ENCODE results near the gene AKAP5.
A peak's percentile ranks its signal among the peaks of the same experiment; 100 is the strongest.
"Not testable (repeated sequence)": the region's sequence is repeated elsewhere in the genome, so short reads cannot be mapped to it uniquely, and the experiment has no call there.

The AKAP5 gene

GRCh38 chr14:64510825-64511671, 45.7 kb downstream of the AKAP5 start:
- WGBS (ENCODE audit: extremely low coverage, insufficient coverage, low lambda C conversion rate), result no CpG with 5 or more reads among the region's 4 CpGs
- H3K27me3 ChIP-seq (ENCODE audit: insufficient read depth, low read length, poor library complexity), result no peaks in the 10 kb centered on the region
- peaks cover 15% of the 10 kb centered on the region for H3K4me1 ChIP-seq (ENCODE audit: control insufficient read depth, low read depth, low read length)
- H2BK5ac ChIP-seq (ENCODE audit: low read length), result no peak overlapping the region
- DNase-seq, result peak; percentile 77
- no peak overlapping the region for H3K4ac ChIP-seq (ENCODE audit: low read depth, low read length)
- H2BK15ac ChIP-seq (replicated peaks; ENCODE audit: low read depth), result no peak overlapping the region
- peak overlapping the region; percentile 18 for H3K18ac ChIP-seq (ENCODE audit: low read length)
- H3K27ac ChIP-seq (ENCODE audit: low read depth, low read length), result peak overlapping the region; percentile 17
- H3K23ac ChIP-seq (ENCODE audit: low read length), result no peak overlapping the region
- peaks cover 62% of the 10 kb centered on the region for H3K79me2 ChIP-seq (ENCODE audit: control insufficient read depth, insufficient read depth, low read length)
- H3K4me2 ChIP-seq (ENCODE audit: low read length), result no peak overlapping the region
- H3K79me1 ChIP-seq (ENCODE audit: low read length), result peaks cover 3% of the 10 kb centered on the region
- H2AK5ac ChIP-seq (ENCODE audit: low read length), result no peak overlapping the region
- H4K8ac ChIP-seq (ENCODE audit: low read depth, low read length), result no peak overlapping the region
- no peaks in the 10 kb centered on the region for H3K36me3 ChIP-seq (ENCODE audit: control insufficient read depth, insufficient read depth, low read length)
- H3K9ac ChIP-seq (ENCODE audit: low read length), result peak overlapping the region; percentile 46
- peak overlapping the region; percentile 61 for H3K56ac ChIP-seq (ENCODE audit: low read length)
- H4K5ac ChIP-seq (ENCODE audit: low read length), result no peak overlapping the region
- no peak overlapping the region for H3K4me3 ChIP-seq (ENCODE audit: low read length)
- H2BK120ac ChIP-seq (ENCODE audit: low read depth, low read length), result no peak overlapping the region

- WGBS (ENCODE audit: extremely low coverage, insufficient coverage, low lambda C conversion rate), result 100% methylated on average over 1 of the region's 2 CpGs
- peaks cover 6% of the 10 kb centered on the region for H3K79me1 ChIP-seq (ENCODE audit: low read length)
- no peak overlapping the region for H3K56ac ChIP-seq (ENCODE audit: low read length)
- no peak for DNase-seq
- H2BK120ac ChIP-seq (ENCODE audit: low read depth, low read length), result no peak overlapping the region
- H3K4ac ChIP-seq (ENCODE audit: low read depth, low read length), result no peak overlapping the region
- no peak overlapping the region for H4K8ac ChIP-seq (ENCODE audit: low read depth, low read length)
- no peak overlapping the region for H3K18ac ChIP-seq (ENCODE audit: low read length)
- no peak overlapping the region for H2BK15ac ChIP-seq (replicated peaks; ENCODE audit: low read depth)
- no peak overlapping the region for H3K4me2 ChIP-seq (ENCODE audit: low read length)
- H3K9ac ChIP-seq (ENCODE audit: low read length), result no peak overlapping the region
- H3K36me3 ChIP-seq (ENCODE audit: control insufficient read depth, insufficient read depth, low read length), result no peaks in the 10 kb centered on the region
- no peak overlapping the region for H3K4me3 ChIP-seq (ENCODE audit: low read length)
- no peak overlapping the region for H2AK5ac ChIP-seq (ENCODE audit: low read length)
- peaks cover 11% of the 10 kb centered on the region for H3K4me1 ChIP-seq (ENCODE audit: control insufficient read depth, low read depth, low read length)
- H3K27ac ChIP-seq (ENCODE audit: low read depth, low read length), result no peak overlapping the region
- H3K23ac ChIP-seq (ENCODE audit: low read length), result no peak overlapping the region
- H3K27me3 ChIP-seq (ENCODE audit: insufficient read depth, low read length, poor library complexity), result no peaks in the 10 kb centered on the region
- H2BK5ac ChIP-seq (ENCODE audit: low read length), result no peak overlapping the region
- H4K5ac ChIP-seq (ENCODE audit: low read length), result no peak overlapping the region
- H3K79me2 ChIP-seq (ENCODE audit: control insufficient read depth, insufficient read depth, low read length), result peaks cover 56% of the 10 kb centered on the region
Observed at GRCh38 chr14:64513271-64513670, 48.0 kb downstream of the AKAP5 start.

GRCh38 chr14:64515053-64515452, 49.8 kb downstream of the AKAP5 start:
- Histone ChIP-seq H4K5ac (ENCODE audit: low read length) (no peak overlapping the region), H3K9ac (ENCODE audit: low read length) (no peak overlapping the region), H3K23ac (ENCODE audit: low read length) (no peak overlapping the region), H3K27ac (ENCODE audit: low read depth, low read length) (no peak overlapping the region), H3K18ac (ENCODE audit: low read length) (no peak overlapping the region), H4K8ac (ENCODE audit: low read depth, low read length) (no peak overlapping the region), H2AK5ac (ENCODE audit: low read length) (no peak overlapping the region), H3K4ac (ENCODE audit: low read depth, low read length) (no peak overlapping the region), H3K79me2 (ENCODE audit: control insufficient read depth, insufficient read depth, low read length) (peaks cover 52% of the 10 kb centered on the region), H2BK15ac (replicated peaks; ENCODE audit: low read depth) (no peak overlapping the region), H3K56ac (ENCODE audit: low read length) (no peak overlapping the region), H3K27me3 (ENCODE audit: insufficient read depth, low read length, poor library complexity) (no peaks in the 10 kb centered on the region), H2BK5ac (ENCODE audit: low read length) (no peak overlapping the region), H3K4me1 (ENCODE audit: control insufficient read depth, low read depth, low read length) (peaks cover 5% of the 10 kb centered on the region), H3K4me2 (ENCODE audit: low read length) (no peak overlapping the region), H2BK120ac (ENCODE audit: low read depth, low read length) (no peak overlapping the region), H3K79me1 (ENCODE audit: low read length) (peaks cover 6% of the 10 kb centered on the region), H3K4me3 (ENCODE audit: low read length) (no peak overlapping the region), H3K36me3 (ENCODE audit: control insufficient read depth, insufficient read depth, low read length) (no peaks in the 10 kb centered on the region)
- DNase-seq, result no peak
- no CpG with 5 or more reads among the region's 1 CpG for WGBS (ENCODE audit: extremely low coverage, insufficient coverage, low lambda C conversion rate)

GRCh38 chr14:64516969-64517368, 51.7 kb downstream of the AKAP5 start:
- no peak for DNase-seq
- no peak overlapping the region for H3K4ac ChIP-seq (ENCODE audit: low read depth, low read length)
- no peak overlapping the region for H2BK120ac ChIP-seq (ENCODE audit: low read depth, low read length)
- H3K4me1 ChIP-seq (ENCODE audit: control insufficient read depth, low read depth, low read length), result no peaks in the 10 kb centered on the region
- no peaks in the 10 kb centered on the region for H3K27me3 ChIP-seq (ENCODE audit: insufficient read depth, low read length, poor library complexity)
- H3K79me1 ChIP-seq (ENCODE audit: low read length), result peaks cover 6% of the 10 kb centered on the region
- no peak overlapping the region for H3K9ac ChIP-seq (ENCODE audit: low read length)
- peaks cover 41% of the 10 kb centered on the region for H3K79me2 ChIP-seq (ENCODE audit: control insufficient read depth, insufficient read depth, low read length)
- H3K18ac ChIP-seq (ENCODE audit: low read length), result no peak overlapping the region
- no CpG with 5 or more reads among the region's 1 CpG for WGBS (ENCODE audit: extremely low coverage, insufficient coverage, low lambda C conversion rate)
- H2BK5ac ChIP-seq (ENCODE audit: low read length), result no peak overlapping the region
- no peak overlapping the region for H2AK5ac ChIP-seq (ENCODE audit: low read length)
- H4K5ac ChIP-seq (ENCODE audit: low read length), result no peak overlapping the region
- no peak overlapping the region for H4K8ac ChIP-seq (ENCODE audit: low read depth, low read length)
- H2BK15ac ChIP-seq (replicated peaks; ENCODE audit: low read depth), result no peak overlapping the region
- no peak overlapping the region for H3K23ac ChIP-seq (ENCODE audit: low read length)
- H3K56ac ChIP-seq (ENCODE audit: low read length), result no peak overlapping the region
- H3K27ac ChIP-seq (ENCODE audit: low read depth, low read length), result no peak overlapping the region
- H3K36me3 ChIP-seq (ENCODE audit: control insufficient read depth, insufficient read depth, low read length), result no peaks in the 10 kb centered on the region
- no peak overlapping the region for H3K4me2 ChIP-seq (ENCODE audit: low read length)
- no peak overlapping the region for H3K4me3 ChIP-seq (ENCODE audit: low read length)

- not testable (repeated sequence) for H3K36me3 ChIP-seq (ENCODE audit: control insufficient read depth, insufficient read depth, low read length); H3K27me3 ChIP-seq (ENCODE audit: insufficient read depth, low read length, poor library complexity); H3K79me1 ChIP-seq (ENCODE audit: low read length); DNase-seq; H2BK5ac ChIP-seq (ENCODE audit: low read length); H2BK120ac ChIP-seq (ENCODE audit: low read depth, low read length); H3K4me3 ChIP-seq (ENCODE audit: low read length); H2BK15ac ChIP-seq (replicated peaks; ENCODE audit: low read depth); H2AK5ac ChIP-seq (ENCODE audit: low read length); H3K4me1 ChIP-seq (ENCODE audit: control insufficient read depth, low read depth, low read length); H3K18ac ChIP-seq (ENCODE audit: low read length); H3K56ac ChIP-seq (ENCODE audit: low read length); H3K4ac ChIP-seq (ENCODE audit: low read depth, low read length); H4K8ac ChIP-seq (ENCODE audit: low read depth, low read length); H4K5ac ChIP-seq (ENCODE audit: low read length); H3K27ac ChIP-seq (ENCODE audit: low read depth, low read length); H3K4me2 ChIP-seq (ENCODE audit: low read length); H3K23ac ChIP-seq (ENCODE audit: low read length); H3K9ac ChIP-seq (ENCODE audit: low read length)
- H3K79me2 ChIP-seq (ENCODE audit: control insufficient read depth, insufficient read depth, low read length), result peaks cover 37% of the 10 kb centered on the region
- no CpG with 5 or more reads among the region's 6 CpGs for WGBS (ENCODE audit: extremely low coverage, insufficient coverage, low lambda C conversion rate)
Observed at GRCh38 chr14:64517667-64518066, 52.4 kb downstream of the AKAP5 start.

- H2BK15ac ChIP-seq (replicated peaks; ENCODE audit: low read depth), result no peak overlapping the region
- WGBS (ENCODE audit: extremely low coverage, insufficient coverage, low lambda C conversion rate), result no CpG with 5 or more reads among the region's 4 CpGs
- no peak overlapping the region for H2BK5ac ChIP-seq (ENCODE audit: low read length)
- H2BK120ac ChIP-seq (ENCODE audit: low read depth, low read length), result no peak overlapping the region
- H3K4me1 ChIP-seq (ENCODE audit: control insufficient read depth, low read depth, low read length), result no peaks in the 10 kb centered on the region
- H3K4me2 ChIP-seq (ENCODE audit: low read length), result no peak overlapping the region
- no peak overlapping the region for H3K9ac ChIP-seq (ENCODE audit: low read length)
- no peak overlapping the region for H3K23ac ChIP-seq (ENCODE audit: low read length)
- H3K27me3 ChIP-seq (ENCODE audit: insufficient read depth, low read length, poor library complexity), result no peaks in the 10 kb centered on the region
- no peak overlapping the region for H3K56ac ChIP-seq (ENCODE audit: low read length)
- H3K4me3 ChIP-seq (ENCODE audit: low read length), result no peak overlapping the region
- H3K18ac ChIP-seq (ENCODE audit: low read length), result no peak overlapping the region
- no peak overlapping the region for H2AK5ac ChIP-seq (ENCODE audit: low read length)
- no peak for DNase-seq
- H4K5ac ChIP-seq (ENCODE audit: low read length), result no peak overlapping the region
- H3K36me3 ChIP-seq (ENCODE audit: control insufficient read depth, insufficient read depth, low read length), result no peaks in the 10 kb centered on the region
- no peak overlapping the region for H3K27ac ChIP-seq (ENCODE audit: low read depth, low read length)
- peaks cover 37% of the 10 kb centered on the region for H3K79me2 ChIP-seq (ENCODE audit: control insufficient read depth, insufficient read depth, low read length)
- H3K4ac ChIP-seq (ENCODE audit: low read depth, low read length), result no peak overlapping the region
- peaks cover 7% of the 10 kb centered on the region for H3K79me1 ChIP-seq (ENCODE audit: low read length)
- no peak overlapping the region for H4K8ac ChIP-seq (ENCODE audit: low read depth, low read length)
Observed at GRCh38 chr14:64518229-64518628, 52.9 kb downstream of the AKAP5 start.

Data from mesendoderm (in vitro differentiated cells).